Stimulated activated CD8-positive, alpha-beta memory T cell treated with anti-CD3 and anti-CD28 coated beads, Interleukin-4, amount 100 ng/mL, for 48 hours (primary cell): ENCODE results near the gene ITK.
A peak's percentile ranks its signal among the peaks of the same experiment; 100 is the strongest.
"Not testable (repeated sequence)": the region's sequence is repeated elsewhere in the genome, so short reads cannot be mapped to it uniquely, and the experiment has no call there.

Source experiments
- DNase-seq: peaks from one replicate; pipeline ENCODE4 v3.0.0-alpha.2; 2020

The ITK gene

GRCh38 chr5:157168286-157168685 lies 12.4 kb upstream of the ITK start:
- DNase-seq, result peak; percentile 24

- peak; percentile 89 for DNase-seq
Measured at GRCh38 chr5:157172403-157172802, 8.2 kb upstream of the ITK start.

GRCh38 chr5:157175071-157175612 lies 5.5 kb upstream of the ITK start:
- peak; percentile 69 for DNase-seq

- DNase-seq, result peak; percentile 61
Measured at GRCh38 chr5:157177953-157178352, 2.7 kb upstream of the ITK start.

- DNase-seq, result no peak
Measured at GRCh38 chr5:157178966-157179365, 1.7 kb upstream of the ITK start.

- peak; percentile 30 for DNase-seq
Measured at GRCh38 chr5:157182143-157182757, 1.6 kb downstream of the ITK start.

- no peak for DNase-seq
Measured at GRCh38 chr5:157184117-157184670, 3.6 kb downstream of the ITK start.

GRCh38 chr5:157185122-157185521 lies 4.5 kb downstream of the ITK start:
- not testable (repeated sequence) for DNase-seq

- DNase-seq, result peak; percentile 50
Measured at GRCh38 chr5:157186309-157187045, 5.8 kb downstream of the ITK start.

- no peak for DNase-seq
Measured at GRCh38 chr5:157187046-157187754, 6.6 kb downstream of the ITK start.

GRCh38 chr5:157188270-157188669 lies 7.6 kb downstream of the ITK start:
- DNase-seq, result no peak

- peak; percentile 72 for DNase-seq
Measured at GRCh38 chr5:157189223-157189622, 8.6 kb downstream of the ITK start.

- DNase-seq, result no peak
Measured at GRCh38 chr5:157193699-157194424, 13.2 kb downstream of the ITK start.

- no peak for DNase-seq
Measured at GRCh38 chr5:157196045-157196444, 15.4 kb downstream of the ITK start.

GRCh38 chr5:157197086-157197485 lies 16.4 kb downstream of the ITK start:
- no peak for DNase-seq

- peak; percentile 70 for DNase-seq
Measured at GRCh38 chr5:157198277-157198986, 17.8 kb downstream of the ITK start.

- no peak for DNase-seq
Measured at GRCh38 chr5:157201857-157202256, 21.2 kb downstream of the ITK start.

- no peak for DNase-seq
Measured at GRCh38 chr5:157203417-157203816, 22.8 kb downstream of the ITK start.

GRCh38 chr5:157204765-157205164 lies 24.1 kb downstream of the ITK start:
- no peak for DNase-seq

- DNase-seq, result no peak
Measured at GRCh38 chr5:157205708-157206107, 25.1 kb downstream of the ITK start.

- not testable (repeated sequence) for DNase-seq
Measured at GRCh38 chr5:157210652-157211051, 30.0 kb downstream of the ITK start.

- DNase-seq, result no peak
Measured at GRCh38 chr5:157212307-157212706, 31.7 kb downstream of the ITK start.
